SKM-1 (cell line): ENCODE results near the gene PTBP2.
"Not testable (repeated sequence)": the region's sequence is repeated elsewhere in the genome, so short reads cannot be mapped to it uniquely, and the experiment has no call there.

Source experiments
- DNase-seq: peaks from one replicate; lab custom pipeline; 2025; ENCODE audit not compliant: unreplicated experiment; lab: John Stamatoyannopoulos, UW

The PTBP2 gene

GRCh38 chr1:96730574-96731298 lies 9.2 kb downstream of the PTBP2 start:
- DNase-seq, result no peak

GRCh38 chr1:96741335-96741734 lies 19.8 kb downstream of the PTBP2 start:
- DNase-seq, result no peak

- DNase-seq, result no peak
Measured at GRCh38 chr1:96746440-96747420, 25.1 kb downstream of the PTBP2 start.

- DNase-seq, result no peak
Measured at GRCh38 chr1:96747565-96747964, 26.0 kb downstream of the PTBP2 start.

- no peak for DNase-seq
Measured at GRCh38 chr1:96748078-96748477, 26.5 kb downstream of the PTBP2 start.

- DNase-seq, result no peak
Measured at GRCh38 chr1:96749618-96750017, 28.0 kb downstream of the PTBP2 start.

- no peak for DNase-seq
Measured at GRCh38 chr1:96752394-96752793, 30.8 kb downstream of the PTBP2 start.

GRCh38 chr1:96756789-96757188 lies 35.2 kb downstream of the PTBP2 start:
- no peak for DNase-seq

- DNase-seq, result not testable (repeated sequence)
Measured at GRCh38 chr1:96762586-96762985, 41.0 kb downstream of the PTBP2 start.

- DNase-seq, result no peak
Measured at GRCh38 chr1:96763514-96763913, 41.9 kb downstream of the PTBP2 start.

GRCh38 chr1:96764469-96764868 lies 42.9 kb downstream of the PTBP2 start:
- no peak for DNase-seq

- DNase-seq, result no peak
Measured at GRCh38 chr1:96771847-96772246, 50.3 kb downstream of the PTBP2 start.

GRCh38 chr1:96772349-96772748 lies 50.8 kb downstream of the PTBP2 start:
- no peak for DNase-seq

GRCh38 chr1:96772972-96773371 lies 51.4 kb downstream of the PTBP2 start:
- DNase-seq, result no peak

- DNase-seq, result no peak
Measured at GRCh38 chr1:96782206-96782605, 60.6 kb downstream of the PTBP2 start.

- DNase-seq, result no peak
Measured at GRCh38 chr1:96782856-96783255, 61.3 kb downstream of the PTBP2 start.

- DNase-seq, result no peak
Measured at GRCh38 chr1:96790599-96790998, 69.0 kb downstream of the PTBP2 start.

GRCh38 chr1:96792220-96792619 lies 70.6 kb downstream of the PTBP2 start:
- DNase-seq, result no peak

GRCh38 chr1:96801696-96802095 lies 80.1 kb downstream of the PTBP2 start:
- DNase-seq, result not testable (repeated sequence)

- DNase-seq, result no peak
Measured at GRCh38 chr1:96804648-96805047, 83.1 kb downstream of the PTBP2 start.

- no peak for DNase-seq
Measured at GRCh38 chr1:96808191-96808590, 86.6 kb downstream of the PTBP2 start.

- no peak for DNase-seq
Measured at GRCh38 chr1:96815914-96816313, 94.3 kb downstream of the PTBP2 start.
